22Rv1 (cell line): ENCODE measurements around the gene SLC6A13.

Source experiments
- ZFX ChIP-seq: fragments of 450-650 bp; IDR thresholded peaks from 2 replicates; pipeline ENCODE4 v1.6.1; 2017; ENCODE audit warnings: antibody characterized with exemption, borderline replicate concordance
- TF ChIP-seq, protein P1 (sequence below): fragments of 450-650 bp; IDR thresholded peaks from 2 replicates; pipeline ENCODE4 v1.5.1; 2017; ENCODE audit warnings: mild to moderate bottlenecking

DNA sequence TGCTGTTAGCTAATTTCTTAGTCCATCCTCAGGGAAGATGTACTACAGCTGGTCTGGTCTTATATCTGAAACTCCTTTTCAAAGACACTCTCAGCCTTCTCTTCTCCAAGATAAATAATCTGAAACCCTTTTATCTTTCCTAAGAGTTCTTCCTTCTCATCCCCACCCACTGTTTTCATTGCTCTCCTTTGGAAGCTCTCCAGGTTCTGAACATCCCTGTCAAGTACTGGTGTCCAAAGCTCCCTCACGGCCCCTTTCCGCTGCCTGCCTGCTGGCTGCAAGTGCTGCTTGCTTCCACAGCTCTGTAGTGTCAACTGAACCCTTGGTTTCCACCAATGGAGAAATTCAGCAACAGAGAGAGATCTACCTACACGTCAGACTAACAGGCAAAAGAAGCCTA, 6.6 kb upstream of the SLC6A13 start:
- TF ChIP-seq, protein P1, sequence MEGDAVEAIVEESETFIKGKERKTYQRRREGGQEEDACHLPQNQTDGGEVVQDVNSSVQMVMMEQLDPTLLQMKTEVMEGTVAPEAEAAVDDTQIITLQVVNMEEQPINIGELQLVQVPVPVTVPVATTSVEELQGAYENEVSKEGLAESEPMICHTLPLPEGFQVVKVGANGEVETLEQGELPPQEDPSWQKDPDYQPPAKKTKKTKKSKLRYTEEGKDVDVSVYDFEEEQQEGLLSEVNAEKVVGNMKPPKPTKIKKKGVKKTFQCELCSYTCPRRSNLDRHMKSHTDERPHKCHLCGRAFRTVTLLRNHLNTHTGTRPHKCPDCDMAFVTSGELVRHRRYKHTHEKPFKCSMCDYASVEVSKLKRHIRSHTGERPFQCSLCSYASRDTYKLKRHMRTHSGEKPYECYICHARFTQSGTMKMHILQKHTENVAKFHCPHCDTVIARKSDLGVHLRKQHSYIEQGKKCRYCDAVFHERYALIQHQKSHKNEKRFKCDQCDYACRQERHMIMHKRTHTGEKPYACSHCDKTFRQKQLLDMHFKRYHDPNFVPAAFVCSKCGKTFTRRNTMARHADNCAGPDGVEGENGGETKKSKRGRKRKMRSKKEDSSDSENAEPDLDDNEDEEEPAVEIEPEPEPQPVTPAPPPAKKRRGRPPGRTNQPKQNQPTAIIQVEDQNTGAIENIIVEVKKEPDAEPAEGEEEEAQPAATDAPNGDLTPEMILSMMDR, result no peak
- TF ChIP-seq ZFX, result no peak
